Hematopoietic multipotent progenitor cell treated with erythropoietin and hydrocortisone succinate and interleukin-3 and kit ligand, for 17 days (in vitro differentiated cells): ENCODE data around the gene SAMM50.

Experiments used
- DNase-seq: peaks from one replicate; pipeline ENCODE4 v3.0.0-alpha.2; 2015; ENCODE audit warnings: low spot score

The SAMM50 gene

GRCh38 chr22:43945632-43946383, 9.4 kb upstream of the SAMM50 start:
- peak; percentile 62 for DNase-seq

GRCh38 chr22:43946384-43946667, 8.9 kb upstream of the SAMM50 start:
- no peak for DNase-seq

- DNase-seq, result no peak
Measured at GRCh38 chr22:43948836-43949406, 6.3 kb upstream of the SAMM50 start.

- DNase-seq, result no peak
Measured at GRCh38 chr22:43951391-43951790, 3.9 kb upstream of the SAMM50 start.

- DNase-seq, result no peak
Measured at GRCh38 chr22:43951966-43952365, 3.3 kb upstream of the SAMM50 start.

GRCh38 chr22:43953988-43954785, 1.1 kb upstream of the SAMM50 start:
- DNase-seq, result no peak

- no peak for DNase-seq
Measured at GRCh38 chr22:43955883-43956782, 891 bp downstream of the SAMM50 start.

- no peak for DNase-seq
Measured at GRCh38 chr22:43956805-43957463, 1.7 kb downstream of the SAMM50 start.

- no peak for DNase-seq
Measured at GRCh38 chr22:43957871-43958270, 2.6 kb downstream of the SAMM50 start.

GRCh38 chr22:43964314-43964857, 9.1 kb downstream of the SAMM50 start:
- DNase-seq, result no peak

- DNase-seq, result peak; percentile 32
Measured at GRCh38 chr22:43967069-43967468, 11.8 kb downstream of the SAMM50 start.

- no peak for DNase-seq
Measured at GRCh38 chr22:43968614-43969013, 13.4 kb downstream of the SAMM50 start.

GRCh38 chr22:43969021-43969878, 14.0 kb downstream of the SAMM50 start:
- peak; percentile 75 for DNase-seq

GRCh38 chr22:43969989-43970755, 14.9 kb downstream of the SAMM50 start:
- DNase-seq, result peak; percentile 67

GRCh38 chr22:43971112-43971511, 15.9 kb downstream of the SAMM50 start:
- DNase-seq, result no peak

- no peak for DNase-seq
Measured at GRCh38 chr22:43972931-43973462, 17.8 kb downstream of the SAMM50 start.

GRCh38 chr22:43974028-43974545, 18.8 kb downstream of the SAMM50 start:
- no peak for DNase-seq

- no peak for DNase-seq
Measured at GRCh38 chr22:43975041-43975440, 19.8 kb downstream of the SAMM50 start.
